Adrenal gland (tissue), 5 donors: ENCODE measurements around the gene ATM.

ENCODE experiments used
- CTCF ChIP-seq, 6 experiments: fragments of 450-650 bp in 4 of 6; fragments of 200-600 bp in 2 of 6; sonication (generic) in 1 of 6; IDR thresholded peaks; 1 replicate in 5 of 6; 2 replicates in 1 of 6; pipeline versions ENCODE4 v1.5.1 to v1.8.0; 2016 to 2021; ENCODE audit warnings: antibody characterized with exemption in 6 of 6, mild to moderate bottlenecking in 2 of 6, moderate library complexity in 1 of 6
- POLR2A ChIP-seq, 2 donors: fragments of 450-650 bp; IDR thresholded peaks; one replicate each; pipeline ENCODE4 v1.6.1; 2017; ENCODE audit warnings: antibody characterized with exemption in 2 of 2, mild to moderate bottlenecking in 2 of 2, moderate library complexity in 1 of 2
- donor health status: DM: no; HTN: no; CAD: no.

GRCh38 chr11:108340973-108341372 is 118.1 kb downstream of the ATM start:
- TF ChIP-seq CTCF (IDR thresholded peaks at IDR 0.05) = no peak
- no peak for TF ChIP-seq POLR2A (IDR thresholded peaks at IDR 0.05)
